WTC11 (cell line): ENCODE data around the gene TIFAB. TPM values are rescaled to one million over a fixed set of nuclear protein-coding genes. Genes with fewer than 3 reads are reported as not detected.

Experiments
- ATAC-seq: fragments of 200-7000 bp; cut with Tn5 transposase; 2 replicates; pipeline ENCODE4 v1.10.0; 2021; ENCODE audit warnings: mild to moderate bottlenecking, moderate library complexity
- CTCF ChIA-PET: fragments of 300-600 bp; sonication (Branson Sonifier 250); formaldehyde crosslinking; loops from one replicate; lab custom pipeline; 2021; ENCODE audit warnings: antibody characterized with exemption; lab: Charles Lee
- POLR2A ChIA-PET: fragments of 350-600 bp; sonication (Branson Sonifier 250); formaldehyde crosslinking; loops from one replicate; lab custom pipeline; 2021; ENCODE audit warnings: antibody characterized with exemption; lab: Charles Lee
- DNase-seq: peaks from one replicate; pipeline ENCODE4 v3.0.0; 2021; ENCODE audit warnings: low spot score
- H3K27ac Mint-ChIP-seq: 2 replicates; pipeline ENCODE4 v1.8.0; 2021; ENCODE audit warnings: mixed read lengths
- H3K27me3 Mint-ChIP-seq: 2 replicates; pipeline ENCODE4 v1.8.0; 2021; ENCODE audit warnings: low read depth, mild to moderate bottlenecking, moderate library complexity, mixed read lengths
- H3K36me3 Mint-ChIP-seq: 2 replicates; pipeline ENCODE4 v1.8.0; 2021; ENCODE audit warnings: mixed read lengths
- H3K4me1 Mint-ChIP-seq: 2 replicates; pipeline ENCODE4 v1.8.0; 2022; ENCODE audit warnings: mixed read lengths
- H3K4me3 Mint-ChIP-seq: 2 replicates; pipeline ENCODE4 v1.8.0; 2021; ENCODE audit warnings: mild to moderate bottlenecking, moderate library complexity, mixed read lengths
- H3K9me3 Mint-ChIP-seq: 2 replicates; pipeline ENCODE4 v1.8.0; 2021; ENCODE audit warnings: mixed read lengths
- AR ChIP-seq: fragments of 250-450 bp; sonication (Bioruptor Pico); IDR thresholded peaks from 2 replicates; pipeline ENCODE4 v1.9.0; 2021; ENCODE audit warnings: mild to moderate bottlenecking
- ATF2 ChIP-seq: sonication (generic); formaldehyde crosslinking; IDR thresholded peaks from 2 replicates; pipeline ENCODE4 v1.8.1; 2022; ENCODE audit warnings: low read depth, missing genetic modification reagents, borderline replicate concordance
- E2F1 ChIP-seq: sonication (generic); formaldehyde crosslinking; IDR thresholded peaks from 2 replicates; pipeline ENCODE4 v1.8.0; 2022; ENCODE audit warnings: mild to moderate bottlenecking, missing genetic modification reagents
- E2F4 ChIP-seq: sonication (generic); formaldehyde crosslinking; IDR thresholded peaks from 2 replicates; pipeline ENCODE4 v1.8.1; 2022; ENCODE audit warnings: low read depth, mild to moderate bottlenecking, moderate library complexity, missing genetic modification reagents, borderline replicate concordance
- ESRRA ChIP-seq: sonication (generic); formaldehyde crosslinking; IDR thresholded peaks from 2 replicates; pipeline ENCODE4 v1.8.1; 2022; ENCODE audit warnings: mild to moderate bottlenecking, missing genetic modification reagents, borderline replicate concordance
- FOXP1 ChIP-seq: sonication (generic); formaldehyde crosslinking; IDR thresholded peaks from 2 replicates; pipeline ENCODE4 v1.8.0; 2022; ENCODE audit warnings: missing genetic modification reagents, mild to moderate bottlenecking, moderate library complexity, borderline replicate concordance
- GRHL2 ChIP-seq: fragments of 250-450 bp; sonication (Bioruptor Pico); IDR thresholded peaks from 2 replicates; pipeline ENCODE4 v1.8.0; 2022; ENCODE audit warnings: mild to moderate bottlenecking, moderate library complexity; ENCODE audit not compliant: insufficient replicate concordance, severe bottlenecking
- MAX ChIP-seq: sonication (generic); formaldehyde crosslinking; IDR thresholded peaks from 2 replicates; pipeline ENCODE4 v1.8.0; 2022; ENCODE audit warnings: mild to moderate bottlenecking, missing genetic modification reagents
- MXD4 ChIP-seq: fragments of 250-450 bp; sonication (Bioruptor Pico); IDR thresholded peaks from 2 replicates; pipeline ENCODE4 v1.8.0; 2021; ENCODE audit warnings: mild to moderate bottlenecking, moderate library complexity, borderline replicate concordance
- NFE2L1 ChIP-seq: sonication (generic); formaldehyde crosslinking; IDR thresholded peaks from 2 replicates; pipeline ENCODE4 v1.8.1; 2023; ENCODE audit warnings: missing genetic modification reagents
- PRDM15 ChIP-seq: sonication (generic); formaldehyde crosslinking; IDR thresholded peaks from 2 replicates; pipeline ENCODE4 v1.8.0; 2022; ENCODE audit warnings: missing genetic modification reagents
- PRRX2 ChIP-seq: fragments of 250-450 bp; sonication (Bioruptor Pico); IDR thresholded peaks from 2 replicates; pipeline ENCODE4 v1.8.0; 2021; ENCODE audit warnings: mild to moderate bottlenecking
- RELA ChIP-seq: sonication (generic); formaldehyde crosslinking; IDR thresholded peaks from 2 replicates; pipeline ENCODE4 v1.8.1; 2022; ENCODE audit warnings: missing genetic modification reagents, mild to moderate bottlenecking, borderline replicate concordance
- SMAD3 ChIP-seq: sonication (generic); formaldehyde crosslinking; IDR thresholded peaks from 2 replicates; pipeline ENCODE4 v1.8.0; 2022; ENCODE audit warnings: missing genetic modification reagents, mild to moderate bottlenecking, borderline replicate concordance
- TEAD4 ChIP-seq: sonication (generic); formaldehyde crosslinking; IDR thresholded peaks from 2 replicates; pipeline ENCODE4 v1.8.0; 2022; ENCODE audit warnings: mild to moderate bottlenecking, missing genetic modification reagents
- USF1 ChIP-seq: sonication (generic); formaldehyde crosslinking; IDR thresholded peaks from 2 replicates; pipeline ENCODE4 v1.8.0; 2022; ENCODE audit warnings: mild to moderate bottlenecking, missing genetic modification reagents
- ZNF263 ChIP-seq: sonication (generic); formaldehyde crosslinking; IDR thresholded peaks from 2 replicates; pipeline ENCODE4 v1.8.1; 2022; ENCODE audit warnings: low read depth, mild to moderate bottlenecking, moderate library complexity, missing genetic modification reagents
- ZNF317 ChIP-seq: sonication (generic); formaldehyde crosslinking; IDR thresholded peaks from 2 replicates; pipeline ENCODE4 v1.8.1; 2023; ENCODE audit warnings: low read depth, mild to moderate bottlenecking, moderate library complexity, missing genetic modification reagents, borderline replicate concordance
- ZNF396 ChIP-seq: fragments of 250-450 bp; sonication (Bioruptor Pico); IDR thresholded peaks from 2 replicates; pipeline ENCODE4 v1.8.0; 2021; ENCODE audit warnings: mild to moderate bottlenecking, moderate library complexity, borderline replicate concordance
- total RNA-seq: library from RNA; stranded (reverse); gene quantifications from 3 replicates; pipeline ENCODE4 v1.2.3, GENCODE V29; 2021

TIFAB gene
- total RNA-seq, 1 experiment from 2014 or later = not detected

- no peak for TF ChIP-seq PRDM15 (CRISPR knock-in tag)
- no peak for TF ChIP-seq ZNF396 (CRISPR knock-in tag)
- no peak for TF ChIP-seq MAX (CRISPR knock-in tag)
These were observed 6.7 kb downstream of the TIFAB start (continued) for GRCh38 chr5:135445306-135445985.

GRCh38 chr5:135444881-135445280, 7.3 kb downstream of the TIFAB start:
- ATAC-seq = no peak
- Mint-ChIP-seq H3K4me3 (no peak overlapping the region), H3K36me3 (no peaks in the 10 kb centered on the region), H3K4me1 (peaks cover 9% of the 10 kb centered on the region), H3K27me3 (no peaks in the 10 kb centered on the region; the same call in 1 of the 2 replicates), H3K9me3 (no peaks in the 10 kb centered on the region), H3K27ac (no peak overlapping the region)
- ChIA-PET POLR2A (interaction anchor here (0.6 kb wide), 1 partner anchor 42 kb away, joined by 7 read pairs; no protein-coding TSS in a partner anchor), CTCF (interaction anchor here (0.6 to 2.9 kb wide), 7 partner anchors 12 to 606 kb away, joined by 3 to 14 read pairs (median 4); no protein-coding TSS in a partner anchor)
- TF ChIP-seq USF1 (CRISPR knock-in tag) = no peak
- no peak for TF ChIP-seq ATF2
- no peak for TF ChIP-seq ESRRA (CRISPR knock-in tag)
- no peak for TF ChIP-seq SMAD3
- no peak for TF ChIP-seq MAX (CRISPR knock-in tag)
- no peak for TF ChIP-seq ZNF317 (CRISPR knock-in tag)
- no peak for TF ChIP-seq ZNF396 (CRISPR knock-in tag)
- no peak for TF ChIP-seq MXD4 (CRISPR knock-in tag)
- no peak for TF ChIP-seq ZNF263 (CRISPR knock-in tag)
- no peak for TF ChIP-seq E2F1 (CRISPR knock-in tag)
- no peak for TF ChIP-seq FOXP1 (CRISPR knock-in tag)
- TF ChIP-seq AR = no peak
- TF ChIP-seq NFE2L1 = no peak
- no peak for TF ChIP-seq PRRX2 (CRISPR knock-in tag)
- TF ChIP-seq RELA (CRISPR knock-in tag) = no peak
- no peak for TF ChIP-seq GRHL2
- no peak for TF ChIP-seq E2F4 (CRISPR knock-in tag)
- TF ChIP-seq TEAD4 (CRISPR knock-in tag) = no peak
- DNase-seq = no peak
